Vagina (tissue), 2 donors: ENCODE measurements around the gene HIVEP2.

ENCODE experiments used
- POLR2AphosphoS5 ChIP-seq, 2 donors: sonication (generic); formaldehyde crosslinking; IDR thresholded peaks; one replicate each; pipeline ENCODE4 v1.9.0; 2017; ENCODE audit warnings: antibody characterized with exemption in 2 of 2, mild to moderate bottlenecking in 2 of 2, low read depth in 1 of 2; ENCODE audit not compliant: insufficient read depth in 1 of 2
- TF ChIP-seq, protein P1 (sequence below), 3 experiments: fragments of 450-650 bp in 2 of 3; fragments of 200-600 bp in 1 of 3; sonication (generic) in 1 of 3; IDR thresholded peaks; one replicate each; pipeline ENCODE4 v1.5.1; 2017 to 2019; ENCODE audit warnings: antibody characterized with exemption in 3 of 3, mild to moderate bottlenecking in 2 of 3, moderate library complexity in 2 of 3

DNA sequence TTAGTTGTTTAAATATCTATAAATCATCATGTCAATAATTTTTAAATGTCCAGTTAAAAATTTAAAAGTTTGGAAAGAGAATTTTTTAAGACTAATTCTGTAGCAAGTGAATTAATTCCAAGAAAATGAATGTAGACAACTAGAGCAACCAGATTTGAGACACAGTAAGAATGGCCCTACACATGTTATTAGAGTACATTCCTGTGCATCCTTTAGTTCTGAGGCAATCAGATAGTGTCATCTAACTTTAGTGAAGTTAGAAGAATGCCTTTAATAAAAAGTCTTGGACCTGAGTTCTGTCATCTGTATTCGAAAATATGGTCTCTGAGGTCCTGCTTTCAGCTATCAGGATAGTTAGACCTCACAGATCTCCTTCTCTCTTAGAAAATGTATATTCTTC lies 63.7 kb downstream of the HIVEP2 start:
- TF ChIP-seq, protein P1, sequence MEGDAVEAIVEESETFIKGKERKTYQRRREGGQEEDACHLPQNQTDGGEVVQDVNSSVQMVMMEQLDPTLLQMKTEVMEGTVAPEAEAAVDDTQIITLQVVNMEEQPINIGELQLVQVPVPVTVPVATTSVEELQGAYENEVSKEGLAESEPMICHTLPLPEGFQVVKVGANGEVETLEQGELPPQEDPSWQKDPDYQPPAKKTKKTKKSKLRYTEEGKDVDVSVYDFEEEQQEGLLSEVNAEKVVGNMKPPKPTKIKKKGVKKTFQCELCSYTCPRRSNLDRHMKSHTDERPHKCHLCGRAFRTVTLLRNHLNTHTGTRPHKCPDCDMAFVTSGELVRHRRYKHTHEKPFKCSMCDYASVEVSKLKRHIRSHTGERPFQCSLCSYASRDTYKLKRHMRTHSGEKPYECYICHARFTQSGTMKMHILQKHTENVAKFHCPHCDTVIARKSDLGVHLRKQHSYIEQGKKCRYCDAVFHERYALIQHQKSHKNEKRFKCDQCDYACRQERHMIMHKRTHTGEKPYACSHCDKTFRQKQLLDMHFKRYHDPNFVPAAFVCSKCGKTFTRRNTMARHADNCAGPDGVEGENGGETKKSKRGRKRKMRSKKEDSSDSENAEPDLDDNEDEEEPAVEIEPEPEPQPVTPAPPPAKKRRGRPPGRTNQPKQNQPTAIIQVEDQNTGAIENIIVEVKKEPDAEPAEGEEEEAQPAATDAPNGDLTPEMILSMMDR (IDR thresholded peaks at IDR 0.05), result no peak
- no peak for TF ChIP-seq POLR2AphosphoS5 (IDR thresholded peaks at IDR 0.05; ENCODE audit: insufficient read depth in 1 of 2, low read depth in 1 of 2)
